Mesodermal cell (in vitro differentiated cells): Measurements from ENCODE around the gene GOLGA6L10.
"Not testable (repeated sequence)": the region's sequence is repeated elsewhere in the genome, so short reads cannot be mapped to it uniquely, and the experiment has no call there.

Experiments used
- H3K27ac ChIP-seq: 2 replicates; pipeline ENCODE4 v1.7.0; 2013; ENCODE audit warnings: mild to moderate bottlenecking, low read depth, low read length, moderate library complexity; ENCODE audit not compliant: severe bottlenecking
- H3K36me3 ChIP-seq: 2 replicates; pipeline ENCODE4 v1.7.1; 2013; ENCODE audit warnings: mild to moderate bottlenecking, low read length, moderate library complexity; ENCODE audit not compliant: control insufficient read depth, insufficient read depth
- H3K4me1 ChIP-seq: one replicate; pipeline ENCODE4 v1.7.1; 2013; ENCODE audit warnings: mild to moderate bottlenecking, low read length; ENCODE audit not compliant: insufficient read depth, control insufficient read depth, poor library complexity, severe bottlenecking
- H3K4me3 ChIP-seq: 2 replicates; pipeline ENCODE4 v1.7.0; 2013; ENCODE audit warnings: low read length, control low read depth, mild to moderate bottlenecking; ENCODE audit not compliant: insufficient read depth, poor library complexity, severe bottlenecking; ENCODE audit errors: extremely low read depth
- H3K9me3 ChIP-seq: 2 replicates; pipeline ENCODE4 v1.7.1; 2013; ENCODE audit warnings: mild to moderate bottlenecking, low read length, moderate library complexity; ENCODE audit not compliant: control insufficient read depth
- WGBS, 2 experiments: methylation state at CpG; one replicate each; pipeline ENCODE4 v1.1.5; 2013; ENCODE audit warnings: missing lambda C conversion rate in 2 of 2; ENCODE audit not compliant: insufficient coverage in 2 of 2; 5-methylcytosine and 5-hydroxymethylcytosine counted together

Gene GOLGA6L10

DNA sequence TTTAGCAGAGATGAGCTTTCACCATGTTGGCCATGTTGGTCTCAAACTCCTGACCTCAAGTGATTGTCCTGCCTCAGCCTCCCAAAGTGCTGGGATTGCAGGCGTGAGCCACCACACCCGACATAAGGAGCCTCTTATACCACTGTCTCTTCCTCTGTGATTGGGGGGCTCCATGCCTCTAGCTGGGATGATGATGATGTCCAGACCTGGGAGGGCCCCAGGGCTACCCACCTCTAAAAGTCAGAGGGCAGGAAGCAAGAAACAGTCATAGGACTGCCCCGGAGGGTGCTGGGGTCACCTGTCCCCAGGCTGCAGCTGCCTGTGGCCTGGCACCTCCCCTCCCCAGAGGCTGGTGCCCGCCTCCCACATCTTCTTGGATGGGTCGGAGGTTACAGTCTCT lies 5.4 kb downstream of the GOLGA6L10 start:
- H3K9me3 ChIP-seq, H3K4me1 ChIP-seq, H3K27ac ChIP-seq, H3K36me3 ChIP-seq, H3K4me3 ChIP-seq: not testable (repeated sequence)
- WGBS, 2 experiments = no CpG with 5 or more reads among the region's 5 CpGs

DNA sequence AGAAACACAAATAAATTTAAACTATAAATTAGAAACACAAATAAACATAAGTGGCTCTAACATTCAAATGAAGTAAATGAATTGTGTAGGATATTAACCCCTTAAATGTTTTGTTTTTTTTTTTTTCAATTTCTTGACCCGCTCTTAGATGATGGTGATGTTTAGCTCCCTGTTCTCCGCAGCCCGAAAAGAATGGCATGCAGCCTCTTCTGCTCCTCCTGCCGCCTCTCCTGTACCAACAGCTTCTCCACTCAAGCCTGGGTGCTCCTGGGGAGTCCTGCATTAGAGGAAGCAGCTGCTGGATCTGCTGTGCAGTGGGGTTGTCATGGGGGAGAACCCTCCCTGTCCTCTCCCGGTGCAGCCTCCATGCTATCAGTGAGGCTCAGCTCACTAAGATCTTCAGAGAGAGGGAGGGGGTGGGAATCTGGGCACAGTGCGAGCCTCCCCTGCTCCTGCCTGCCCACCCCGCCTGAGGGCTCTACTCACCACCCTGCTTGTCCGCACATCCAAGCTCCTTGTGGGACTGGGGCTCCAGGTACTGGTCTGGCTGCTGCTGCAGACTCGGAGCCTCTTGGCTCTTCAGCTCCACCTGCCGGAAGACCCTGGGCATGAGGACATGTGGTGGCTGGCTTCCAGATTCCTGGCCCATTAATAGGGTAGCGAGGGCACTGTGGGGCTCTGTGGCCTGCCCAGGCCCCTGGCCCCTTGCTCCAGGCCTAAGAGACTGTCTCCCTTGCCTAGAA lies 6.5 kb downstream of the GOLGA6L10 start:
- not testable (repeated sequence) for H3K36me3 ChIP-seq, H3K4me3 ChIP-seq, H3K4me1 ChIP-seq, H3K9me3 ChIP-seq, H3K27ac ChIP-seq
- 7 to 20% methylated on average over 1 to 2 of the region's 11 CpGs for WGBS, 2 experiments

DNA sequence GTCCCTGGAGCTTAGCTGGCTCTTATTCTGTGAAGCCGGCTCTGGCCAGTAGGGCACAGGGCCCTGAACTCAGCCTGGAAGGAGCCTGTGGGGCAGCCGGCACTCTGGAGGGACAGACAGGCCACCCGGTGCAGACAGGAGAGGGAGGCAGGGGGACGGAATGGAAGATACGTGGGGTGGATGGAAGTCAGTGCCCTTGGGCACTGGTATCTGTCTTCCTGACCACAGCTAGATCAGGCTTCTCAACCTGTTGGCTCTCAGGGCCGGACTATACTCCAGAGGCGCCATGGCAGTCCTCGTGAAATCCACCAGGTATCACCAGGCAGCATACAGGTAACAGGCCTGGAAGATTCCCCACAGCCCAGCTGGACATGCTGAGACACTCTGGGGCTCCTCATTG lies 10.7 kb downstream of the GOLGA6L10 start:
- 86 to 100% methylated on average over 6 of the region's 8 CpGs for WGBS, 2 experiments
- H3K4me1 ChIP-seq, H3K36me3 ChIP-seq, H3K4me3 ChIP-seq, H3K27ac ChIP-seq, H3K9me3 ChIP-seq: not testable (repeated sequence)

DNA sequence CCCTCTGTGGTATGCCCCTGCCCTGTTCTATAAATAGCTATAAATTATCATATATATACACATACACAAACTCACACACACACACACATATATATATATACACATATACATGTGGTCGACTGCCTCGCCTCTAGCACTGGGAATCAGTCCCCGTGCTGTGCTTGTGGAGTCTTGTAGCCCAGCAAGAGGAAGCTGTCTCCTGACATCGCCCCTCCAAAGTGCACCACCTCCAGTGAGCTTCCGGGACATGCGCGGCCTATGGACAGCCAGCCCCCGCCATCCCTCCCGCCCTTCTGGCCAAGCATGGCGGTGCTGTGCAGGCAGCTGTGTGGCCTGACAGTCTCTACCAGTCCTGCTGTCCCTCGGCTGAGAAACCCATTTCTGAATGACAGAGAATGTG lies 11.2 kb downstream of the GOLGA6L10 start:
- no CpG with 5 or more reads among the region's 11 CpGs for WGBS, 2 experiments
- not testable (repeated sequence) for H3K27ac ChIP-seq

DNA sequence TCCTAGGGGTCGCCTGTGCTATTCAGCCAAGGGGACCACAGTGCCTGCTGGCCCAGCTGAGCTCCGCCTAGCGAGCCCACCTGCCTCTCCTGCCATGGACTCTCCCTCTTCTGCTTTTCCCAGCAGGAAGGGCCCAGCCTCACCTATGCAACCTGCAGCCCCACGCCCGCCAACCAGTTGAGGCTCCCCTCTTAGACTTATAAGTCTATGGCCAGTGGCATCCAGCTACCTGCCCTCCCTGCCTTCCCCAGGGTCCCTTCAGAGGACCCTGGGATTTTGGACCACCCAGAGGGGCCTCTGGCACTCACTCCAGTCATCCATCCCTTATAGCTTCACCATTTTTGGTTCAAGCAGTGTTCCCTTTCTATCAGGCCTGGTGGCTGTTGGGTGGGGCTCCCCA lies 12.2 kb downstream of the GOLGA6L10 start:
- WGBS, 2 experiments = 90 to 91% methylated on average over 2 of the region's 5 CpGs
- not testable (repeated sequence) for H3K4me1 ChIP-seq, H3K4me3 ChIP-seq, H3K9me3 ChIP-seq, H3K36me3 ChIP-seq, H3K27ac ChIP-seq

More for the DNA sequence above, 11.2 kb downstream of the GOLGA6L10 start:
- not testable (repeated sequence) for H3K4me1 ChIP-seq, H3K9me3 ChIP-seq, H3K4me3 ChIP-seq, H3K36me3 ChIP-seq

DNA sequence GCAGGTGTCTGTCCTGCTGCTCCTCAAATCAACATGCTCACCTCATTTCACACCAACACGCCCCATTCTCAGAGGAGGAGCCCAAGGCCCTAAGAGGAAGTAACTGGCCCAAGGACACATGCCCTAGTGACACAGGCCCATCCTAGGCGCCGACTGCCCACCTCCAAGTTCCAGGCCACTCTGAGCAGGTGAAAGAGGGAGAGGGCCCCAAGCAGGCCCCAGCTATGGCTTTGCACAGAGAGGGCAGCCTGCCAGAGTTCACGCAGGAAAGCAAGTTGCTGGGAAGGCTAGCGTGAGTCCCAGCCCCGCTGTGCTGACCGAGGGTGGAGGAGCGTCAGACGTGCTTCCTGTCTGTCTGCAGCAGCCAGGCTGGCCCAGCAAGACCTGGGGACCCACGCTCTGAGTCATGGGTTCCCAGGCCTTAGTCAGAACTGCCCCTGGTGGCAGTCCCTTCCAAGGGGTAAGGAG lies 13.1 kb downstream of the GOLGA6L10 start:
- not testable (repeated sequence) for H3K27ac ChIP-seq, H3K9me3 ChIP-seq, H3K4me1 ChIP-seq, H3K4me3 ChIP-seq, H3K36me3 ChIP-seq
- WGBS, 2 experiments = no CpG with 5 or more reads among the region's 10 CpGs

DNA sequence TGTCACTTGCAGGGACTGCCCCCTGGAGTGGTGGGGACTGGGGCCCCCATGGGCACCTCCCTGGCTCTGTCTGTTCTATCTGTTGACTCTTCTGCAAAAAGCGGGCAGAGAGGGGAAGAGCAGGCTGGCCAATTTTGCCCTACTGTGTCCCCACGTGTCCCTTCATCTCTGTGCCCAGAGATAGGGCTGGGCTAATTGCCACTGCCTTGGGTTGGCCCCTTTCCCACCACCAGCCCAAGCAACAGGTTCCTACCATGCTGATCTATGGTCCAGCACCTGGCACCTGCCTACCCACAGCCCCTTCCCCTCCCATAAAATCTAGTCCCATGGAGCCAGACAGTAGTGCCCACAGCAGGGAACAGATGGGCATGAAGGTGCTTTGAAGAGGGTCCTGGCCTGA lies 14.3 kb downstream of the GOLGA6L10 start:
- not testable (repeated sequence) for H3K9me3 ChIP-seq, H3K36me3 ChIP-seq, H3K27ac ChIP-seq, H3K4me1 ChIP-seq, H3K4me3 ChIP-seq
- 88% methylated on average over 1 of the region's 2 CpGs; no CpG with 5 or more reads in 1 of the 2 experiments for WGBS, 2 experiments

DNA sequence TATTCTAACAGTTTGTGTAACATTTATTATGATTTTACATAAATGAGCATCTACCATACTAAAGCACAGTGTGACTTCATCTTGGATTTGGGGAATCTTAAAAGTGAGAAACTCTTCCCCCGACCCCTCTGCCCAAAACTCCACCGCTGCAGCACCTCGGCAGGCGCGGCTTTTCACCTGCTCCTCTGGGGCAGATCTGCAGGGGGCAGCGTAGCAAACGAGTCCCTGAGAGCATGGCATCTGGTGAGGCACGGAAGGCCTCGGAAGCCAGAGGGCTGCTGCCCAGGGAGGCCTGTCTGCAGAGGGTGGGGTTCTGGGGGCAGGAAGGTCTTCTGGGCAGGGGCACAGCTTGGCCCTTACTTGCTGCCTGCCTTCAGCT lies 14.7 kb downstream of the GOLGA6L10 start:
- WGBS, 2 experiments = no CpG with 5 or more reads among the region's 9 CpGs

DNA sequence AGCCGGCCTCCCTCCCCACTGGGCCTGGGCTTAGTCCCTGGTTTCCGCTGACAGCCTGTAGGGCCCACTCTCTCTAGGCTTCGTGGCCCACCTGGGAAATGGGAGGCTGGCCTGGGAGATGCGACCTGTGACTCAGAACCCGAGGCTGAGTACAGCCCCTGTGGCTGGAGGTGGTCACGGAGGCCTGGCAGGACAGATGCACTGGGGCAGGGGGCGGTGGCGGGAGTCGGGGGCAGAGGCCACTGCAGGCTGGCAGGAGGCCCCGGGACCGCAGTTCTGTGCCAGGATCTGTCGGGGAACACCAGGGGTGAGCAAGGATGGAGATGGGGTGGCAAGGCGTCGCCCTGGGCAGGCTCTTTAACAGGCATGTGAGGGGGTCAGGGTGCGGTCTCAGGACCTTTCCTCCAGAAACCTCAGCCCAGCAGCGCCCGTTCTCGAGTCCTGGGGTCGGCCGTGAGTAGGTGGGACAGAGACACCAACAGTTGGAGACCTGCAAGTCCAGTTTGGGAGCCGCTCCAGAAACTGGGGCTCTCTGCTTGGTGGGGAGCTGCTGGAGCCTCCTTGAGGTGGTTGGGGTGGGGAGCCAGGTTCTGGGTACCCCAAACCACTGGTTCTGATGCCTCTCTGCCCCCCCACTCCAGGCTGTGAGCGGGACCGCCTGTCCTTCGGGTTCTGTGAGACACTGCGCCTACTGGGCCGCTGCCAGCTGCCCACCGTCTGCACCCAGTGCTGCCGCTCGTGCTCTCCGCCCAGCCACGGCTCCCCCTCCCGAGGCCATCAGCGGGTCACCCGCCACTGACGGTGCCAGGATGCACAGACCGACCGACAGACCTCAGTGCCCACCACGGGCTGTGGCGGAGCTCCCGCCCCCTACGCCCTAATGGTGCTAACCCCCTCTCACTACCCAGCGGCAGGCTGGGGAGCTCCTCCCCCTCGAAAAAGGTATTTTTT lies 15.4 kb downstream of the GOLGA6L10 start:
- H3K27ac ChIP-seq, H3K4me3 ChIP-seq, H3K4me1 ChIP-seq, H3K36me3 ChIP-seq, H3K9me3 ChIP-seq: not testable (repeated sequence)
- WGBS, 2 experiments = 93 to 100% methylated on average over 2 to 11 of the region's 43 CpGs

More for the DNA sequence above, 14.7 kb downstream of the GOLGA6L10 start:
- not testable (repeated sequence) for H3K36me3 ChIP-seq, H3K4me3 ChIP-seq, H3K27ac ChIP-seq, H3K9me3 ChIP-seq, H3K4me1 ChIP-seq

DNA sequence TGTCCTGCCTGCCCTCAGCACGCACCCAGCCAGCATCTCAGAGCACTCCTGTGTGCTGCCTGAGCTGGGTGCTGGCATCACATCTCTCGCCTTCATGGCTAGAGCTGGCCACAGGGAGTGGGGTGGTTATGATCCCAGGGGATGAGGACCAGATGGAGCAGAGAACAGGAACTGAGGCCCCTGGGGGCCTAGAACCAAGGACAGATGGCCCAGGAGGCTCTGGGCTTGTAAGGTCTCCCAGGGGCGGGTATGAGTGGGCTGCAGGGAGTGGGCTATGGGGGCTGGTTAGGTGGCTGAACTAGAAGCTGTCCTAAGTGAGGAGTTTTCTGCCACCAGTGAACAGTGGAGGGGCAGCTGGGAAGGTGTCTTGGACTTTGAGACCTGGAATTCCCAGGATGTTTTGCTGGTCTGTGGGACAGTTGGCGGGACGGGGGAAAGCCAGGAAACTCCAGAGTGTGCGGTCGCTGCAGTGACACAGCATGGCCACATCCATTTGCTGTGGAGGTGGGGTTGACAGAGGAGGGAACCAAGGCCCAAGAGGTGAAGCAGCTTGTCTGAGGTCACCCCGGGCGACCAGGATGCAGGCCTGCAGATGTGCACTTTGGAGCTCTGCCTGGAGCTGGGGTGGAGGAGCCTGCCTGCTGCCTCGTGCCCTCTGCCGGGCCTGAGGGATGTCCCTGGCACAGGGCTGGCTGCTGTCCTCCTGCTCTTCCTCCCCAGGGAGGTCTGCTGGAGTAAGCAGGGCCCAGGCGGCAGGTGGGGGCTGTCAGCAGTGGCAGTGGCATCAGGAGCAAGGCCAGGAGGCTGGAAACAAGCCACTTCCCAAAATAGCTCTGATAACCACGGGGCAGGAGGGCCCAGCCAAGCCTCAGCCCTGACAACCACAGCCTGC lies 16.3 kb downstream of the GOLGA6L10 start:
- H3K4me3 ChIP-seq, H3K4me1 ChIP-seq, H3K36me3 ChIP-seq, H3K9me3 ChIP-seq, H3K27ac ChIP-seq: not testable (repeated sequence)
- 93 to 95% methylated on average over 4 to 6 of the region's 13 CpGs for whole genome bisulfite sequencing, 2 experiments
